GM20000 (cell line): Measurements from ENCODE around the gene EXOSC6.
"Not testable (repeated sequence)": the region's sequence is repeated elsewhere in the genome, so short reads cannot be mapped to it uniquely, and the experiment has no call there.

Experiments used
- DNase-seq: peaks from one replicate; pipeline ENCODE4 v3.0.0; 2012; ENCODE audit warnings: low spot score
- CTCF ChIP-seq: IDR thresholded peaks from 2 replicates; pipeline ENCODE4 v1.5.1; 2012; ENCODE audit warnings: mild to moderate bottlenecking, control low read depth; ENCODE audit errors: extremely low read depth, missing control alignments

Gene EXOSC6

GRCh38 chr16:70252355-70252988, 732 bp upstream of the EXOSC6 start:
- peak; percentile 44 for TF ChIP-seq CTCF

GRCh38 chr16:70250748-70251628, 752 bp downstream of the EXOSC6 start:
- TF ChIP-seq CTCF = peak; percentile 22

More at GRCh38 chr16:70252355-70252988, 732 bp upstream of the EXOSC6 start:
- no peak for DNase-seq

GRCh38 chr16:70249697-70250096, 2.0 kb downstream of the EXOSC6 start:
- not testable (repeated sequence) for DNase-seq

More at GRCh38 chr16:70250748-70251628, 752 bp downstream of the EXOSC6 start:
- DNase-seq = peak; percentile 83

- not testable (repeated sequence) for DNase-seq
Measured at GRCh38 chr16:70238773-70239172, 13.0 kb downstream of the EXOSC6 start.

GRCh38 chr16:70231831-70232230, 19.9 kb downstream of the EXOSC6 start:
- DNase-seq = not testable (repeated sequence)

- not testable (repeated sequence) for DNase-seq
Measured at GRCh38 chr16:70226024-70226423, 25.7 kb downstream of the EXOSC6 start.

GRCh38 chr16:70225430-70225829, 26.3 kb downstream of the EXOSC6 start:
- DNase-seq = not testable (repeated sequence)

- not testable (repeated sequence) for DNase-seq
Measured at GRCh38 chr16:70224645-70225044, 27.1 kb downstream of the EXOSC6 start.

GRCh38 chr16:70223971-70224513, 27.7 kb downstream of the EXOSC6 start:
- not testable (repeated sequence) for DNase-seq

- not testable (repeated sequence) for DNase-seq
Measured at GRCh38 chr16:70223216-70223615, 28.5 kb downstream of the EXOSC6 start.

- not testable (repeated sequence) for DNase-seq
Measured at GRCh38 chr16:70222574-70222973, 29.2 kb downstream of the EXOSC6 start.

GRCh38 chr16:70218586-70218985, 33.2 kb downstream of the EXOSC6 start:
- DNase-seq = not testable (repeated sequence)

- not testable (repeated sequence) for DNase-seq
Measured at GRCh38 chr16:70206382-70206781, 45.4 kb downstream of the EXOSC6 start.

GRCh38 chr16:70204668-70205405, 46.9 kb downstream of the EXOSC6 start:
- not testable (repeated sequence) for DNase-seq

GRCh38 chr16:70204010-70204409, 47.7 kb downstream of the EXOSC6 start:
- not testable (repeated sequence) for DNase-seq

GRCh38 chr16:70203508-70203907, 48.2 kb downstream of the EXOSC6 start:
- not testable (repeated sequence) for DNase-seq

- DNase-seq = not testable (repeated sequence)
Measured at GRCh38 chr16:70200063-70200462, 51.7 kb downstream of the EXOSC6 start.

GRCh38 chr16:70199170-70199569, 52.6 kb downstream of the EXOSC6 start:
- peak; percentile 0 for DNase-seq
